HG03175 (cell line): ENCODE measurements around the gene OR52E6.

Source experiments
- ATAC-seq: cut with Tn5 transposase; IDR thresholded peaks from one replicate; pipeline ENCODE4 v1.9.1; 2021; ENCODE audit warnings: mild to moderate bottlenecking, moderate library complexity; ENCODE audit not compliant: unreplicated experiment

Gene OR52E6

DNA sequence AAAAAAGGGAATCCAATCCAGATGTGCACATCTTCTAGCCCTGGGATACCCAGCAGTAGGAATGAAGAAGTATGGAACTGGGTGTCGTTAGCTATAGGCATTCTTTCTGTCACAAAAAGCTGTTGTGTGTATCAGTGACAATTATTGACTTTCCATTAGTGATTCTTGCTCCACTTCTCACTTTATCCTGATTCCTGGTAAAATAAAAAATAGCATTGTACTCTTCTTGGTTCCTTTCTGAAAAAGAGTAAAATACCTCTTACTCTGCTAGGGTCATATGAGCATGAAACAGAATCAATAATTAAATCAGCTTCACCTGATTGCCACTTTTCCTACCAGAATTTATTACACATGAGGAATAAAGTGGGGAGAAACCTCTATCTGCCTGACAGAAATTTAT, at the start of gene OR52E6:
TSS of gene OR52E6 (minus strand) at position 101 of the 400 bp plus-strand sequence. CDS start at position 101, 0 bp downstream.
- ATAC-seq: no peak

GRCh38 chr11:5891216-5891800, 49.6 kb upstream of the OR52E6 start:
- no peak for ATAC-seq

DNA sequence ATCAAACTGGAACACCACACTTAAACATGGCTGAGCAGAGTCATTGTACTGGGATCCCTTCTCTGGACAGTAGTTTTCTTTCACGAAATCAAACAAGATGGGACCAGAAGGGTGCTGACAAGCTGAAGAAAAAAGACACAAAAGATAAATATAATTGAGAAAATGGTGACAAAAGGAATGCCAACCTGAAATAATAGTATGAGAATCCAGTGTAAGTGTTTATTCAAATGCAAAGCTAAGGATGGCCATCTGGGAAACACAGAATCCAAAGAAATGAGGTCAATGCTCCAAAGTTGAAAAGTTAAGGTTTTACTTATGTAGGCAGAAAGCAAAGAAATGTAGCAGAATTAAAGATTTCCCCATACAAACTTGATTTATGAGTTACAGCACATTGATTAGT, 46.0 kb upstream of the OR52E6 start:
- no peak for ATAC-seq

DNA sequence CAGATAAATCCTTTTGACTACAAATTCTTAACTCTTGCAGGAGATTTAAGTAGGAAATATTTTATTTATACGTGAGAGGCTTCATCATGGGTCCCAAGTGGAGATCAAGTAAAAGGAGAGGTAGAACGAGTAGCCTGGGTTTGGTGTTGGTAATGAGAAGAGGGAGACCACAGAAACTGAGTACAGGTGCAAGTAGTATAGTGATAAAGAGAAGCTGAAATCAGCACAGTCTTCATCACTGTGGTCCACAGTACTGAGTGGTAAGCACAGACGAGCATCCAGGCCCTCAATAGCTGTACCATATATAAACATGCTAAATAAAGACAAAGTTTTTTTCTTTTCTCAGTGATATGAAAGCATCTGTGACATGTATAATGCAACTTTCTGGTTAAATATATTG, 45.5 kb upstream of the OR52E6 start:
- ATAC-seq: no peak

DNA sequence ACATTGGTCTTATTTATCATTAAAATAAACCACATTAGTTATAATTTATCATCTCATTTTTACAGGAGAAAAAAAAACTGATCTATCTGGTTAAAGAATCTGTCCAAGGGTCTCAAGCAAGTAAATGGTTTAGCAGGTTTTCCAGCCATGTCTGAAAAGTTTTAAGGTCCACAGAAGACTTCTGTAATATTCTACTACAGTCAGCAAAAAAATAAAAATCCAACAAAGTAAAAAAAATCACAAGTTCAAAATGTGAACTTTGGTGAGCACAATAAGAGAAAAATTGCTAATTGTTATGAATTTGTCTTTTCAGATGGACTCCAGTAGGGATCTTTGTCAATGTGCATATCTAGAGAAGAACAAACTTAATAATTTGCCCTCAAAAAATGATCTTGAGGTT, 40.1 kb upstream of the OR52E6 start:
- ATAC-seq: no peak

- no peak for ATAC-seq
These were observed 38.6 kb upstream of the OR52E6 start, which contains the start of gene OR52E4 for GRCh38 chr11:5880329-5880728. Gene OR52E4, plus strand, starts transcription at chr11:5880629. Its CDS starts 3,664 bp downstream, at chr11:5884293.

DNA sequence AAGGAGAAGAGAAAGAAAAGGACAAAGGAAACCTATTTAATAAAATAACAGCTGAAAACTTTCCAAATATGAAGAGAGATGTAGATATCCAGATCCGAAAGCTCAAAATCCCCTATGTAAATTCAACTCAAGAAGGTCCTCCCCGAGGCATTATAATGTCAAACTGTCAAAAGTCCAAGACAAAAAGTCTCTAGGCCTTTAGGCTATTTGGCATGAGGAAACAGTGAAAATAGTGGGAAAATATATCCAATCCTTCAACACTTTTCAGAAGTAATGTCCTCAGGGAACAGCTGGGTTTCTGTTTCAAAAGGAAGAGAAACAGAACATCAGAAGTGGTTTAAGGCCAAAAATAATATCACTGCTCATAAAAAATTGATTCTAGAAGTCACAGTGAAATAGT, 36.9 kb upstream of the OR52E6 start:
- ATAC-seq: no peak

GRCh38 chr11:5865826-5866225, 24.1 kb upstream of the OR52E6 start:
- ATAC-seq: no peak

GRCh38 chr11:5857590-5857989, 15.9 kb upstream of the OR52E6 start, which contains the start of gene OR52E8:
Gene OR52E8, minus strand, starts transcription at chr11:5857690. Its CDS starts 0 bp downstream, at chr11:5857690.
- ATAC-seq: no peak

GRCh38 chr11:5851002-5851401, 9.3 kb upstream of the OR52E6 start:
- no peak for ATAC-seq

DNA sequence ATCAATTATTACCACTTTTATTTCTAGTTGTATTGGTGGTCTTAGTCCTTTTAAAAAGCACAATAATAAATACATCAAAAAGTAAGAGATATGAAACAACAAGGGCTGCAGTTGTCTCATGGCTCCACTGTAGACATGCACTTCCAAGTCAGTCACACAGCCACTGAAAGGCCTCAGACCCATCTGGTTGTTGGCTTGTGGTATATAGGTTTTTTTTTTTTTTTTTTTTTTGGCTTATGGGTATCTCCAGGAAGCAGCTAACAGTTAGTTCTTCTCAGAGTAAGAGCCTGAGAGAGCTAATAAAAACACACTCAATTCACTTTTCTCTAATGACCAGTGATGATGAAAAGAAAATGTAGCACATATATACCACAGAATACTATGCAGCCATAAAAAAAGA, 6.0 kb upstream of the OR52E6 start:
- ATAC-seq: no peak

GRCh38 chr11:5846701-5847100, 5.0 kb upstream of the OR52E6 start:
- ATAC-seq: no peak

DNA sequence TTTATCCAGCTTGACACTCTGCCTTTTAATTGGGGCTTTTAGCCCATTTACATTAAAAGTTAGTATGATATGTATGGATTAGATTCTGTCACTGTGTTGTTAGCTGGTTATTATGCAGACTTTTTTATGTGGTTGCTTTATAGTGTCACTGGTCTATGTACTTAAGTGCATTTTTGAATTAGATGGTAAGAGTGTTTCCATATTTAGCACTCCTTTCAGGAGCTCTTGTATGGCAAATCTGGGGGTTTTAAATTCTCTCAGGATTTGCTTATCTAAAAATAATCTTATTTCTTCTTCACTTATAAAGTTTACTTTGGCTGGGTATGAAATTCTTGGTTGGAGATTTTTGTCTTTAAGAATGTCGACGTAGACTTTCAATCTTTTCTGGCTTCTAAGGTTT, 4.0 kb downstream of the OR52E6 start:
- no peak for ATAC-seq

DNA sequence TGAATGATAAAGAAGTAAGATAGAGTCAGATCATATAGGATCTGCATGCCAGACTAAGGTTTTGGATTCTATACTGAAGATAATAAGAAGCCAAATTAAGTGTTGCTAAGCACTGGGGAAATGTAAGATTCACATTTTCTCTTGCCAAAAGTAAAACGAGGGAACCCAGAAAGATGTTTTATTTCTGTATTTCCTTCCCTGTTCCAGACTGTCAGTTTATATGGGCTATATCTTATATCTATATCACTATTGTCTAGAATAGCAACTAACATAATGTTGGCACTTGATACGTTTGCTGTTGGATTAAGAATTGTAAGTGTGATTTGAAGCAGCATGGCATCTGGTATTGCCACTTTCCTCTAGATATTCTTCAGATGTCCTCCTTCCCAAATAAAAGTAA, 8.3 kb downstream of the OR52E6 start:
- ATAC-seq: no peak

DNA sequence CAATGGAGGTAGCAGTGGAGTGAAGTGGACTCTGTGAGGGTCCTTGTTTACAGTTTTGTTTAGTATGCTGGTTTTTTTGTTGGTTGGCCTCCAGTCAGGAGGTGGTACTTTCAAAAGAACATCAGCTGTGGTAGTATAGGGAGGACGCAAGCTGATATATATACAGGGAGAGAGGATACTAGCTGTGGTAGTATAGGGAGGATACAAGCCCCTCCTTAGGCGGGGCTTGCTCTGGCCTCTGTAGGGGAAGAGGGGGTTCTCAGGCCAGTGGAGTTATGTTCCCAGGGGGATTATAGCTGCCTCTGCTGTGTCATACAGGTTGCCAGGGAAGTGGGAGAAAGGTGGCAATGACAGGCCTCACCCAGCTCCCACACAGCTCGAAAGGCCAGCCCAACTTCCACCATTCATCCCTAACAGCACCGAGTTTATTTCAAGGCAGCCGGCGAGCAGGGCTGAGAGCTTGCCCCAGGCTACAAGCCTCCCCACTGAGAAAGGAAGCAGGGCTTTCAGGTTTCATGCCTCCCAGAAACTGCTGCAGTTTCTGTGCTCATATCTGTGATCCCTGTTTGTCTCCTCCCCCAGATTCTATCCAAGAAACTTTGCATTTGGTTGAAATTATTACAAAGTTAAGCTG, 10.4 kb downstream of the OR52E6 start:
- no peak for ATAC-seq

DNA sequence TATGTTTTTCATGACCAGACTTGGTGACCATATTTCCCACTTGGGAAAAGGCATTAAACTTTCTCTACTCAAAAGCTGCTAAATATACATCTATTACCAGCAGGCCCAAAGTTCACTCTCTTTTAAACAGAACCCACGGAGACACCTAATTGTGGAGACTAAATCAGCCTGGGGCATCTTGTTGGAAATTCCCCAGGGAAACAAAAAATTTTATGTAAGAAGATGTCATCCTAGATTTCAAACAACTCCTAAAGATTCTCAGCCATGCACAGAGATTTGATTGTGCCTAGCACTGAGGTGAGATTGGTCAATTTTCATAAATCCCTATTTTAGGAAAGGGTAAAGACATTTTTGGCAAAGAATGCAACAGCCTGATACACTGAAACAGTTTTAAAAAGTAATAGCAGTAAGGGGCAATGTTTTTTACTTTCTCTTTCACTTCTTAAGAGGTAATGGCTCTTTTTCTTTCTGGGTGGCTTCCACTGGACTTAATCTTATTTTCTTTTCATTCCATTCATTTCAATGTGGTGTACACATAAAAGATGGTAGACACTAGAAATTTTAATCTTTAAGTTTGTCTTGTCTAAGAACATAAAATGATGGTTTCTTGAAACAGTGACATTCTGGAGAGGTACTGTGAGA, 23.3 kb downstream of the OR52E6 start:
- ATAC-seq: peak; percentile 54

- peak; percentile 59 for ATAC-seq
These were observed 26.2 kb downstream of the OR52E6 start for GRCh38 chr11:5815534-5815933.

DNA sequence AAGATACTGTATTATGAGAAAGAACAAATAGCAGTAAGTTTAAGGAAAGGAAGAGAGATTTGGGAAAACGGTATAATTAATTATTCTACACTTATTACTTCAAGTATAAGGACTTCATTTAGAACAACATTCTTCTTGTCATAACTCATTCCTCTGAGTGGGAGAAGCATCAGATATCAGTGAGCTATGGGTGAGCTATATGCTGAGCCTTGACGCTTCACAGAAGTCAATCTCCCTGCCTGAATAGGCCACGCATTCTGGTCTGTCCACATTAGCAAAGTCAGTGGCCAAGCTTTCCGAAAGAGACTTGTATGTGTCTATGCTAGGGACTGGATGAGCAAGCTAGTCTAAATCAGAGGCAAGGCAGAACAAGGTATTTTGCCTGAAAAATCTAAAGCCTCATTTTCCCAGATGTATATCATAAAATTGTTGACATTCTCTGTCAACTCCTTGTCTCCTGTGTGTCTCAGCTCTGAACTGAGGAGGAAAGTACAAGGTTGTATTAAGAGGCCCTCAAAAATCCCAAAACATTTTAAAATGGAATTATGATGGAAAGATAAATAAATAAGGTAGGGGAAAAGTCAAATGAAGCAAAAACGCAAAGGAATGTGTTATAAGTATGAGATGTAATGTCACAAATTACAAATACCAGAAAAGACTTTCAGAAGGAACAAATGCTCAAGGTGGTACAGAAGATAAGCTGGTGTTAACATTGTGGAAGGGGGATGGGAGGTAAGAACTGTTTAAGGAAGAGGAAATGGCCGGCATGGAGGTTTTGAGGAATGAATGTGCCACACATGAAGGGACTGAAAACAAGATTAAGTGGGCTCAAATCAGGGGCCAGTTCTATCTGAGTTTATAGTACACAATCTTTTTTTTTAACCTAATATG, 31.5 kb downstream of the OR52E6 start:
- no peak for ATAC-seq

DNA sequence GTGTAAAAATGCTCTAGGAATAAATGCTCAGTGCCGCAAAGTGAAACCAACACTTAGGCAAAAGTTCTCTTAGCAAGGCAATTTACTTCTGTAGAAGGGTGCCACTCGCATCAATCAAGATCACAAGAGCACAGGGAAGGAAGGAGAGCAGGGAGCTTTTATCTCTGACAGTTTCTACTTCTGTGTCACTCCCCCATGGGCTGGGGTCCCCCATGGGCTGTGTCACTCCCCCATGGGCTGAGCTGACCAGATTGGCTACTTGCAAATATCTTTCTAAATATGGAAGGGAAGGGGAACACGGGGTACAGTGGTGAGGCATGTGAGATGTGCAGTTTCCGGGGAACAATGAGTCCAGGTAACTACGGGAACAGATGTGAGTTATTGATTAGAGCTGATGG, 32.6 kb downstream of the OR52E6 start:
- ATAC-seq: peak; percentile 29

GRCh38 chr11:5808500-5809121, 33.1 kb downstream of the OR52E6 start, which contains the start of gene OR52N2:
Gene OR52N2, plus strand, starts transcription at chr11:5808924. Its CDS starts 11,412 bp downstream, at chr11:5820336.
- peak; percentile 89 for ATAC-seq

DNA sequence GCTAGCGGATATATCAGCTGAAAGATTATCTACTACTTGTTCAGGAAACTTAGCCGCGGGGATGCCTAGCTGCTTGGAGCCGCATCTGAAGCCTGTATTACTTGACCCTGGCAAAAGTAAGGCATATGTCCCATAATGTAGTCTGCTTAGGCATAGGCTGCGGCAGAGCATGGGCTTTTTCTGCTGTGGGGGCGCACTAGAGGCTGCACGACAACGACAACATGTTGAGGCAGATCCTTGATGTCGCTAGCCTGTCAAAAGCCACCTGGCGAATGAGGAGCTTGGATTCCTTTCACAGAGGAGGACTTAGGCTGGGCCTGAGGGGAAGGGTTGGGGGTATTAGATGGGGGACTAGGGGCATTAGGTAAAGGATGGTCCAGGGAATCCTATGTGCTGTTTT, 34.1 kb downstream of the OR52E6 start:
- ATAC-seq: no peak
